Fibroblast of the aortic adventitia (primary cell): ENCODE data around the gene IL4I1. TPM values are rescaled to one million over a fixed set of nuclear protein-coding genes. Genes with fewer than 3 reads are reported as not detected.

Experiments used
- DNase-seq: peaks from one replicate; pipeline ENCODE4 v3.0.0-alpha.2; 2010; ENCODE audit warnings: low read depth
- H3K4me3 ChIP-seq: 2 replicates; pipeline ENCODE4 v1.5.1; 2011; ENCODE audit warnings: low read depth, mild to moderate bottlenecking, control low read depth, low read length, moderate library complexity
- CTCF ChIP-seq: IDR thresholded peaks from 2 replicates; pipeline ENCODE4 v1.5.1; 2011; ENCODE audit warnings: mild to moderate bottlenecking, low read length, control low read depth, inconsistent platforms; ENCODE audit not compliant: insufficient read depth
- total RNA-seq: library from RNA; depleted of rRNA; stranded (reverse); fragments of >200 nt; gene quantifications from 2 replicates; pipeline ENCODE4 v1.2.3, GENCODE V29; 2012; ENCODE audit warnings: low replicate concordance

Gene IL4I1
- total RNA-seq, 1 donor, result not detected

- TF ChIP-seq CTCF, result no peak
- no peak overlapping the region for H3K4me3 ChIP-seq
- no peak for DNase-seq
Measured at GRCh38 chr19:49908480-49909420, 12.1 kb upstream of the IL4I1 start.

- no peak for DNase-seq
- no peak for TF ChIP-seq CTCF
- no peak overlapping the region for H3K4me3 ChIP-seq
Measured at GRCh38 chr19:49907745-49908446, 11.2 kb upstream of the IL4I1 start.

- DNase-seq, result no peak
- no peak overlapping the region for H3K4me3 ChIP-seq
- no peak for TF ChIP-seq CTCF
Measured at GRCh38 chr19:49906879-49907564, 10.3 kb upstream of the IL4I1 start.

GRCh38 chr19:49904136-49904535, 7.4 kb upstream of the IL4I1 start:
- no peak for DNase-seq
- no peak overlapping the region for H3K4me3 ChIP-seq
- TF ChIP-seq CTCF, result no peak

GRCh38 chr19:49895566-49896297, 955 bp downstream of the IL4I1 start:
- no peak overlapping the region for H3K4me3 ChIP-seq
- TF ChIP-seq CTCF, result no peak
- no peak for DNase-seq
